Measurements from ENCODE around the gene IGF2BP2. TPM values are rescaled to one million over a fixed set of nuclear protein-coding genes. Genes with fewer than 3 reads are reported as not detected.
"Not testable (repeated sequence)": the region's sequence is repeated elsewhere in the genome, so short reads cannot be mapped to it uniquely, and the experiment has no call there.

The IGF2BP2 gene
- total RNA-seq, 1 donor from 2014 or later, result 101 TPM

DNA sequence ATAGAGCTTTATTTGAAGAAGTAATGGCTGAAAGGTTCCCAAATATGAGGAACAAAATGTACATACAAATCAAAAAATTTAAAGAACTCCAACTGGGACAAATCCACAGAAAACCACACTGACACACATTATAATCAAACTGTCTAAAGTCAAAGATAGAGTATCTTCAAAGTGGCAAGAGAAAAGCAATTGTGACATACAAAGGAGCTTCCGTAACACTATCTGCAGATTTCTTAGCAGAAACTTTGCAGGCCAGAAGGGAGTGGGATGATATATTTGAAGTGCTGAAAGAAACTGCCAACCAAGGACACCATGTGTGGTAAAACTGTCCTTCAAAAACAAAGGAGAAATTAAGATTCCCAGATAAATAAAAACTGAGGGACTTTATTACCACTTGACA is 146.8 kb downstream of the IGF2BP2 start:
- Mint-ChIP-seq H3K4me1 (ENCODE audit: unreplicated experiment) (peaks cover 5% of the 10 kb centered on the region), H3K9me3 (ENCODE audit: unreplicated experiment) (peaks cover 13% of the 10 kb centered on the region), H3K27me3 (ENCODE audit: unreplicated experiment) (no peaks in the 10 kb centered on the region), H3K36me3 (ENCODE audit: unreplicated experiment) (peaks cover 72% of the 10 kb centered on the region), H3K27ac (ENCODE audit: unreplicated experiment) (peak overlapping the region; percentile 20), H3K4me3 (ENCODE audit: unreplicated experiment) (no peak overlapping the region)
- DNase-seq (ENCODE audit: extremely low spot score, unreplicated experiment), result no peak
- TF ChIP-seq, protein P1, sequence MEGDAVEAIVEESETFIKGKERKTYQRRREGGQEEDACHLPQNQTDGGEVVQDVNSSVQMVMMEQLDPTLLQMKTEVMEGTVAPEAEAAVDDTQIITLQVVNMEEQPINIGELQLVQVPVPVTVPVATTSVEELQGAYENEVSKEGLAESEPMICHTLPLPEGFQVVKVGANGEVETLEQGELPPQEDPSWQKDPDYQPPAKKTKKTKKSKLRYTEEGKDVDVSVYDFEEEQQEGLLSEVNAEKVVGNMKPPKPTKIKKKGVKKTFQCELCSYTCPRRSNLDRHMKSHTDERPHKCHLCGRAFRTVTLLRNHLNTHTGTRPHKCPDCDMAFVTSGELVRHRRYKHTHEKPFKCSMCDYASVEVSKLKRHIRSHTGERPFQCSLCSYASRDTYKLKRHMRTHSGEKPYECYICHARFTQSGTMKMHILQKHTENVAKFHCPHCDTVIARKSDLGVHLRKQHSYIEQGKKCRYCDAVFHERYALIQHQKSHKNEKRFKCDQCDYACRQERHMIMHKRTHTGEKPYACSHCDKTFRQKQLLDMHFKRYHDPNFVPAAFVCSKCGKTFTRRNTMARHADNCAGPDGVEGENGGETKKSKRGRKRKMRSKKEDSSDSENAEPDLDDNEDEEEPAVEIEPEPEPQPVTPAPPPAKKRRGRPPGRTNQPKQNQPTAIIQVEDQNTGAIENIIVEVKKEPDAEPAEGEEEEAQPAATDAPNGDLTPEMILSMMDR (IDR thresholded peaks at IDR 0.05), result no peak

DNA sequence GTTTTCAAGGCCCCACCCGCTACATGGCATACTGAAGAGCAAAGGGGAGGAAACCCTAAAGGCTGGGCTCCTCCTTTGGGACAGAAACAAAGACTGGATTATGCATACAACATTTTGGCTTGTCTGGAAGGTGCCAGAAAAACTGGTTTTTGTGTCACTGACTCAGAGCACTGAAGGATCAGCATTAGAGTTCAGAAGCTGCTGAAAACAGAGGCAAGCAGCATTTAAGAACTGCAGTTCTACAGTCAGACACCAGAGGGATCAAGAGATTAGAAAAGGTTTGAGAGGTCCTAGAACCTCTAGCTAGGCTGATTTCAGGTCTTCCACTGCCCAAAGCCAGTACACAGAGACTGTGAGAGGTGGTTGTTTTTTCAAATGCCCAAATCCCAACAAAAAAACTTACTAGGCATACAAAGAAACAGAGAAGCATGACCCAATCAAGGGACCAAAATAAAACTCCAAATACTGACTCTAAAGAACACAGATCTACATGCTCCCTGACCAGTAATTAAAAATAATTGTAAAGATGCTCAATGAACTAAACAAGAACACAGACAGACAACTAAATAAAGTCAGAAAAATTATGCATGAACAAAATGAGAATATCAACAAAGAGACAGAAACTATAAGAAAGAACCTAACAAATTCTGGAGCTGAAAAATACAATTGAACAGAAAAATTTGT is 147.6 kb downstream of the IGF2BP2 start:
- Mint-ChIP-seq H3K27ac (ENCODE audit: unreplicated experiment) (no peak overlapping the region), H3K4me3 (ENCODE audit: unreplicated experiment) (no peak overlapping the region), H3K36me3 (ENCODE audit: unreplicated experiment) (peaks cover 70% of the 10 kb centered on the region), H3K4me1 (ENCODE audit: unreplicated experiment) (peaks cover 5% of the 10 kb centered on the region), H3K27me3 (ENCODE audit: unreplicated experiment) (no peaks in the 10 kb centered on the region), H3K9me3 (ENCODE audit: unreplicated experiment) (peaks cover 9% of the 10 kb centered on the region)
- no peak for DNase-seq (ENCODE audit: extremely low spot score, unreplicated experiment)
- TF ChIP-seq, protein P1 (IDR thresholded peaks at IDR 0.05), result peak; percentile 79

DNA sequence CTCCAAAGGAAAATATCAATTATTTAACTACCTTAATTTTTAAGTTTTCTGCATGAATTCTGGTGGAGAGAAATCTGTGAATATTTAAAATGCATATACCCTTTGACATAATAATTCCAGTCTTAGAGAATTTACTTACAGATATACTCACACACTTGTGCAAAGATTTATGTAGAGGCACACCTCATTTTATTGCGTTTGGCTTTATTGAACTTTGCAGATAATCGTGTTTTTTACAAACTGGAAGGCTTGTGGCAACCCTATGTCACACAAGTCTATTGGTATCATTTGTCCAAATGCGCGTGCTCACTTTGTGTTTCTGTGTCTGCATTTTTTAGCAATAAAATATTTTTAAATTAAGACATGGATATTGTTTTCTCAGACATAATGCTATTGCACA is 157.3 kb downstream of the IGF2BP2 start:
- TF ChIP-seq, protein P1 (IDR thresholded peaks at IDR 0.05), result no peak
- Mint-ChIP-seq H3K4me3 (ENCODE audit: unreplicated experiment) (no peak overlapping the region), H3K9me3 (ENCODE audit: unreplicated experiment) (peaks cover 3% of the 10 kb centered on the region), H3K27ac (ENCODE audit: unreplicated experiment) (no peak overlapping the region), H3K27me3 (ENCODE audit: unreplicated experiment) (no peaks in the 10 kb centered on the region), H3K4me1 (ENCODE audit: unreplicated experiment) (no peaks in the 10 kb centered on the region), H3K36me3 (ENCODE audit: unreplicated experiment) (peaks cover 38% of the 10 kb centered on the region)
- no peak for DNase-seq (ENCODE audit: extremely low spot score, unreplicated experiment)

DNA sequence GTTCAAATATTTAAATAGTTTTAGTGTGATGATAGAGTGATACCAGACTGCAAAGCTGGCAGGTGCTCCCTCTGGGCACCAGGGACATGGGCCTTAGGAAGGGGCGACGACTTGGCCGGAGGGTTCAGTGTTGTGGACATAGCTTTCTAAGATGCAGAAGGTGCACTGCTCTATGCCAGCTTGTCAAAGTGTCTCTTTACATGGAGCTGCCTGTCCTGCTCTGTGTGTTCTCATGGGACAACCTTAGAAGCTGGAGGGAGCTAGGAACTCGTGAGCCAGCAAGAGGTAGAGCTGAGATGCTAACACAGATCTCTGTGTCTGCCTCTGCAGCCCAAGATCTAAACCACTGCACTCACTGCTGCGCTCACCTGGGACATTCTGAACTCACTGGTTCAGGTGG is 160.9 kb downstream of the IGF2BP2 start:
- no peaks in the 10 kb centered on the region for H3K27me3 Mint-ChIP-seq (ENCODE audit: unreplicated experiment)
- DNase-seq (ENCODE audit: extremely low spot score, unreplicated experiment), result peak; percentile 34
- H3K4me1 Mint-ChIP-seq (ENCODE audit: unreplicated experiment), result peaks cover 21% of the 10 kb centered on the region
- H3K27ac Mint-ChIP-seq (ENCODE audit: unreplicated experiment), result no peak overlapping the region
- no peak overlapping the region for H3K4me3 Mint-ChIP-seq (ENCODE audit: unreplicated experiment)
- TF ChIP-seq, protein P1 (IDR thresholded peaks at IDR 0.05), result no peak
- H3K36me3 Mint-ChIP-seq (ENCODE audit: unreplicated experiment), result peaks cover 39% of the 10 kb centered on the region
- H3K9me3 Mint-ChIP-seq (ENCODE audit: unreplicated experiment), result peaks cover 3% of the 10 kb centered on the region

DNA sequence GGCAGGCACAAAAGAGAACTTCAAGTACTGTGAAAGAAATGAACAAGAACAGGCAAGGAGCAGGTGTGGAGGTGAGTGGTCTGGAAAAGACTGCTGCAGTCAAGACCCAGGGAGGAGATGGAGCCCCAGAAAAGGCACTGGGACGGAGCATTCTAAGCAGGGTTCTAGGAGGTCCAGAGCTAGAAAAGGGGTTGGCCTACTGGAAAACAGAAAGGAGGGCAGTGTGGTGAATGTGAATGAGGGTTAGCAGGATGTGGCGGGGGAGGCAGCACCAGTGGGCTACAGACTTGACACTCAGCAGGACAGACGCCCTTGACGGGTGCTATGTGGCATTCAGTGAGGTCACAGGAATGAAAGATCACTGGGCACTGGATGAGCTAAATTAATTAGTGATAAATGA is 163.1 kb downstream of the IGF2BP2 start:
- Mint-ChIP-seq H3K27ac (ENCODE audit: unreplicated experiment) (peak overlapping the region; percentile 17), H3K4me1 (ENCODE audit: unreplicated experiment) (peaks cover 43% of the 10 kb centered on the region), H3K9me3 (ENCODE audit: unreplicated experiment) (peaks cover 3% of the 10 kb centered on the region), H3K27me3 (ENCODE audit: unreplicated experiment) (no peaks in the 10 kb centered on the region), H3K4me3 (ENCODE audit: unreplicated experiment) (no peak overlapping the region), H3K36me3 (ENCODE audit: unreplicated experiment) (peaks cover 35% of the 10 kb centered on the region)
- peak; percentile 46 for DNase-seq (ENCODE audit: extremely low spot score, unreplicated experiment)
- TF ChIP-seq, protein P1 (IDR thresholded peaks at IDR 0.05), result no peak

DNA sequence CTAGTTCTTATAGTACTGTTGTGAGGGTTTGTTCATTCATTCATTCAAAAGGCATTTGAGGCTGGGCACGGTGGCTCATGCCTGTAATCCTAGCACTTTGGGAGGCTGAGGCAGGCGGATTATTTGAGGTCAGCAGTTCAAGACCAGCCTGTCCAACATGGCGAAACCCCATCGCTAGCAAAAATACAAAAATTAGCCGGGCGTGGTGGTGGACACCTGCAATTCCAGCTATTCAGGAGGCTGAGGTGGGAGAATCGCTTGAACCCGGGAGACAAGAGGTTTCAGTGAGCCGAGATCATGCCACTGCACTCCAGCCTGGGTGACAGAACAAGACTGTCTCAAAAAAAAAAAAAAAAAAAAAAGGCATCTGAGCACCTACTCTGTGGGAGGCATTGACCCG is 163.5 kb downstream of the IGF2BP2 start:
- peak; percentile 64 for DNase-seq (ENCODE audit: extremely low spot score, unreplicated experiment)
- H3K27me3 Mint-ChIP-seq (ENCODE audit: unreplicated experiment); H3K9me3 Mint-ChIP-seq (ENCODE audit: unreplicated experiment); H3K4me3 Mint-ChIP-seq (ENCODE audit: unreplicated experiment): not testable (repeated sequence)
- H3K36me3 Mint-ChIP-seq (ENCODE audit: unreplicated experiment), result peaks cover 35% of the 10 kb centered on the region
- peaks cover 48% of the 10 kb centered on the region for H3K4me1 Mint-ChIP-seq (ENCODE audit: unreplicated experiment)
- H3K27ac Mint-ChIP-seq (ENCODE audit: unreplicated experiment), result peak overlapping the region; percentile 17

Measured in osteocyte (in vitro differentiated cells).